ENCODE data around the gene UNC13C.

UNC13C gene

DNA sequence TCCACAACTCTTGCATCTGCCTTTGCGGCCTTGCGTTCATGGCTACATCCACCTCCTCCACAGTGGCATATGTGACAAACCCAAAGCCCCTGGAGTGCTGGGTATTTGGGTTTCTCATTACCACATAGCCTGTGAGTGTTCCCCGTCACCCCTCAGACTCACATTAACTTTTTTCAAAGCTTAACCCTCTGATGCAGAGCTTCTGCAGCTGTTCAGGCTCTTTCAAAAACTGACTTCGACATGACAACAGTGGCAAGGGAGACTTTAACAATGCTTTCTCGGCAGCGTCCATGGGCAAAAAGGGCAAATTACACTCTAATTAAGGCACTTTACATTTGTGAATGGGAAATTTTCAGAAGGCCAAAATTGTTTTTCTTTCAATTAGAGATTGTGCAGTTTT lies 343.2 kb downstream of the UNC13C start:
- H3K27me3 ChIP-seq (ENCODE audit: insufficient read depth, poor library complexity, severe bottlenecking), result no peaks in the 10 kb centered on the region
- DNase-seq (ENCODE audit: low read depth in 1 of 2, low spot score in 1 of 2), result no peak
- no peak for TF ChIP-seq GABPA (IDR thresholded peaks at IDR 0.05; ENCODE audit: low read depth)
- H3K27ac ChIP-seq (replicated peaks), result no peak overlapping the region
- no peak overlapping the region for H3K4me3 ChIP-seq (replicated peaks; ENCODE audit: insufficient read depth, low read length)

DNA sequence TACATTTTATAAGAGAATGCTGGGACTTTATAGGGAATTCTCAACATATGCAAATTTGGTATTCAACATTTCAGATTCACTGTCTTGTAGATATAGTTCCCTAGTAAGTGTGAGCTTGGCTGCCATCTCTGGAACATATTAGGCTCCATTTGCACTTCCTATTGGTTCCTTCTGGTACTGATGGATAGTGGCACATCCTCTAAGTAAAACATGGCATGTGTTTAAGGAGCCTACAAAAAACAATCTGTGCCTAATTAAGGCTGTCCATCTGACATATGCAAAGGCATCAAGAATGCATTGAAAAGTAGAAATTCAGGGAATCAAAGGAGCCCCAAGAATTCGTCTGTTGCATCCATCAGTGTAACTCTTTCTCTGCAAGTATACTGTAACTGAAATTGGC lies 344.1 kb downstream of the UNC13C start:
- Histone ChIP-seq H3K4me3 (replicated peaks; ENCODE audit: insufficient read depth, low read length) (no peak overlapping the region), H3K27ac (replicated peaks) (no peak overlapping the region), H3K27me3 (ENCODE audit: insufficient read depth, poor library complexity, severe bottlenecking) (no peaks in the 10 kb centered on the region)
- DNase-seq (ENCODE audit: low read depth in 1 of 2, low spot score in 1 of 2), result no peak
- TF ChIP-seq GABPA (IDR thresholded peaks at IDR 0.05; ENCODE audit: low read depth) (no peak), SPI1 (IDR thresholded peaks at IDR 0.05; ENCODE audit: borderline replicate concordance, low read depth) (no peak)
- TF ChIP-seq, protein P1, sequence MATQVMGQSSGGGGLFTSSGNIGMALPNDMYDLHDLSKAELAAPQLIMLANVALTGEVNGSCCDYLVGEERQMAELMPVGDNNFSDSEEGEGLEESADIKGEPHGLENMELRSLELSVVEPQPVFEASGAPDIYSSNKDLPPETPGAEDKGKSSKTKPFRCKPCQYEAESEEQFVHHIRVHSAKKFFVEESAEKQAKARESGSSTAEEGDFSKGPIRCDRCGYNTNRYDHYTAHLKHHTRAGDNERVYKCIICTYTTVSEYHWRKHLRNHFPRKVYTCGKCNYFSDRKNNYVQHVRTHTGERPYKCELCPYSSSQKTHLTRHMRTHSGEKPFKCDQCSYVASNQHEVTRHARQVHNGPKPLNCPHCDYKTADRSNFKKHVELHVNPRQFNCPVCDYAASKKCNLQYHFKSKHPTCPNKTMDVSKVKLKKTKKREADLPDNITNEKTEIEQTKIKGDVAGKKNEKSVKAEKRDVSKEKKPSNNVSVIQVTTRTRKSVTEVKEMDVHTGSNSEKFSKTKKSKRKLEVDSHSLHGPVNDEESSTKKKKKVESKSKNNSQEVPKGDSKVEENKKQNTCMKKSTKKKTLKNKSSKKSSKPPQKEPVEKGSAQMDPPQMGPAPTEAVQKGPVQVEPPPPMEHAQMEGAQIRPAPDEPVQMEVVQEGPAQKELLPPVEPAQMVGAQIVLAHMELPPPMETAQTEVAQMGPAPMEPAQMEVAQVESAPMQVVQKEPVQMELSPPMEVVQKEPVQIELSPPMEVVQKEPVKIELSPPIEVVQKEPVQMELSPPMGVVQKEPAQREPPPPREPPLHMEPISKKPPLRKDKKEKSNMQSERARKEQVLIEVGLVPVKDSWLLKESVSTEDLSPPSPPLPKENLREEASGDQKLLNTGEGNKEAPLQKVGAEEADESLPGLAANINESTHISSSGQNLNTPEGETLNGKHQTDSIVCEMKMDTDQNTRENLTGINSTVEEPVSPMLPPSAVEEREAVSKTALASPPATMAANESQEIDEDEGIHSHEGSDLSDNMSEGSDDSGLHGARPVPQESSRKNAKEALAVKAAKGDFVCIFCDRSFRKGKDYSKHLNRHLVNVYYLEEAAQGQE (IDR thresholded peaks at IDR 0.05; ENCODE audit: insufficient replicate concordance, low read depth), result no peak

DNA sequence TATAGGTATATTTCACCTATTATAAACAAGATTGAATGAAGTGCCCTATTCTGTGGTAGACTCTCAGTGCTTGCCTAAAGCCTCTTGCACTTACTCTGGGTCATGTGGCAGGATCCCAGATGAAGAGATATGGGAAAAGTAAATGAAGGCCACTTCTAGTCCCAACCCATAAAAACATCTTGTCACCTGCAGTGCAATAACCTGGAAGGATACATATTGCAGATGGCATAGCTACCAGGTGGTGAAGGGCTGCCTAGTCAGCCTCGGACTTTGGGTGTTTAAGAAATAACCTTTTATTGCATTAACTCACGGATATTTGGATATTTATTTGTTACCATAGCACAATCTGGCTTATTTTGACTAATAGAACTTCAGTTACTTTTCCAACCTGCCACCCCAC lies 367.1 kb downstream of the UNC13C start:
- no peak for DNase-seq (ENCODE audit: low read depth in 1 of 2, low spot score in 1 of 2)
- no peaks in the 10 kb centered on the region for H3K27me3 ChIP-seq (ENCODE audit: insufficient read depth, poor library complexity, severe bottlenecking)
- no peak overlapping the region for H3K4me3 ChIP-seq (replicated peaks; ENCODE audit: insufficient read depth, low read length)
- no peak overlapping the region for H3K27ac ChIP-seq (replicated peaks)
- no peak for TF ChIP-seq SPI1 (IDR thresholded peaks at IDR 0.05; ENCODE audit: borderline replicate concordance, low read depth)
- TF ChIP-seq GABPA (IDR thresholded peaks at IDR 0.05; ENCODE audit: low read depth), result no peak
- TF ChIP-seq, protein P2, sequence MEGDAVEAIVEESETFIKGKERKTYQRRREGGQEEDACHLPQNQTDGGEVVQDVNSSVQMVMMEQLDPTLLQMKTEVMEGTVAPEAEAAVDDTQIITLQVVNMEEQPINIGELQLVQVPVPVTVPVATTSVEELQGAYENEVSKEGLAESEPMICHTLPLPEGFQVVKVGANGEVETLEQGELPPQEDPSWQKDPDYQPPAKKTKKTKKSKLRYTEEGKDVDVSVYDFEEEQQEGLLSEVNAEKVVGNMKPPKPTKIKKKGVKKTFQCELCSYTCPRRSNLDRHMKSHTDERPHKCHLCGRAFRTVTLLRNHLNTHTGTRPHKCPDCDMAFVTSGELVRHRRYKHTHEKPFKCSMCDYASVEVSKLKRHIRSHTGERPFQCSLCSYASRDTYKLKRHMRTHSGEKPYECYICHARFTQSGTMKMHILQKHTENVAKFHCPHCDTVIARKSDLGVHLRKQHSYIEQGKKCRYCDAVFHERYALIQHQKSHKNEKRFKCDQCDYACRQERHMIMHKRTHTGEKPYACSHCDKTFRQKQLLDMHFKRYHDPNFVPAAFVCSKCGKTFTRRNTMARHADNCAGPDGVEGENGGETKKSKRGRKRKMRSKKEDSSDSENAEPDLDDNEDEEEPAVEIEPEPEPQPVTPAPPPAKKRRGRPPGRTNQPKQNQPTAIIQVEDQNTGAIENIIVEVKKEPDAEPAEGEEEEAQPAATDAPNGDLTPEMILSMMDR (IDR thresholded peaks at IDR 0.05; ENCODE audit: insufficient read depth, low read length), result no peak
- TF ChIP-seq, protein P1 (IDR thresholded peaks at IDR 0.05; ENCODE audit: insufficient replicate concordance, low read depth), result no peak

- TF ChIP-seq, protein P2 (IDR thresholded peaks at IDR 0.05; ENCODE audit: insufficient read depth, low read length), result no peak
- no peak for TF ChIP-seq POLR2AphosphoS5 (IDR thresholded peaks at IDR 0.05; ENCODE audit: low read depth)
- TF ChIP-seq, protein P1 (IDR thresholded peaks at IDR 0.05; ENCODE audit: insufficient replicate concordance, low read depth), result no peak
- TF ChIP-seq SPI1 (IDR thresholded peaks at IDR 0.05; ENCODE audit: borderline replicate concordance, low read depth), result no peak
- TF ChIP-seq GABPA (IDR thresholded peaks at IDR 0.05; ENCODE audit: low read depth), result no peak
- no peak for DNase-seq (ENCODE audit: low read depth in 1 of 2, low spot score in 1 of 2)
- Histone ChIP-seq H3K27ac (replicated peaks) (no peak overlapping the region), H3K4me3 (replicated peaks; ENCODE audit: insufficient read depth, low read length) (no peak overlapping the region), H3K27me3 (ENCODE audit: insufficient read depth, poor library complexity, severe bottlenecking) (no peaks in the 10 kb centered on the region)
Observed at GRCh38 chr15:54345827-54346226, 367.6 kb downstream of the UNC13C start.
